C4-2B (cell line): ENCODE data around the gene DENND5A.

ENCODE experiments used
- CTCF ChIP-seq: fragments of 450-650 bp; conservative IDR thresholded peaks from 2 replicates; pipeline ENCODE4 v1.5.1; 2017; ENCODE audit warnings: mild to moderate bottlenecking
- ZFX ChIP-seq: fragments of 450-650 bp; IDR thresholded peaks from 2 replicates; pipeline ENCODE4 v1.6.1; 2017

GRCh38 chr11:9144828-9145227, 120.3 kb downstream of the DENND5A start:
- TF ChIP-seq CTCF (no peak), ZFX (no peak)
